SK-N-SH treated with all-trans-retinoic acid at 6 μM for 48 hours (cell line): ENCODE data around the gene SCYL1.
A peak's percentile ranks its signal among the peaks of the same experiment; 100 is the strongest.

Experiments
- ARNTL ChIP-seq: fragments of 450-650 bp; formaldehyde crosslinking; IDR thresholded peaks from 2 replicates; pipeline ENCODE4 v1.5.0; 2020; ENCODE audit warnings: low read depth, mild to moderate bottlenecking, moderate library complexity, borderline replicate concordance
- CSDC2 ChIP-seq: fragments of 250-450 bp; sonication (Bioruptor Pico); IDR thresholded peaks from 2 replicates; pipeline ENCODE4 v1.5.0; 2020; ENCODE audit warnings: mild to moderate bottlenecking, moderate library complexity
- PPARA ChIP-seq: fragments of 250-450 bp; sonication (Bioruptor Pico); IDR thresholded peaks from 2 replicates; pipeline ENCODE4 v1.5.0; 2020; ENCODE audit warnings: mild to moderate bottlenecking, borderline replicate concordance
- ZFP3 ChIP-seq: fragments of 250-450 bp; sonication (Bioruptor Pico); IDR thresholded peaks from 2 replicates; pipeline ENCODE4 v1.5.0; 2020; ENCODE audit warnings: mild to moderate bottlenecking, moderate library complexity
- TF ChIP-seq, protein P1 (sequence below): fragments of 250-450 bp; sonication (Bioruptor Pico); IDR thresholded peaks from 2 replicates; pipeline ENCODE4 v1.5.1; 2021; ENCODE audit warnings: mild to moderate bottlenecking, moderate library complexity
- TF ChIP-seq, protein P2 (sequence below): fragments of 250-450 bp; sonication (Bioruptor Pico); IDR thresholded peaks from 2 replicates; pipeline ENCODE4 v1.8.0; 2020; ENCODE audit warnings: mild to moderate bottlenecking, moderate library complexity, borderline replicate concordance

DNA sequence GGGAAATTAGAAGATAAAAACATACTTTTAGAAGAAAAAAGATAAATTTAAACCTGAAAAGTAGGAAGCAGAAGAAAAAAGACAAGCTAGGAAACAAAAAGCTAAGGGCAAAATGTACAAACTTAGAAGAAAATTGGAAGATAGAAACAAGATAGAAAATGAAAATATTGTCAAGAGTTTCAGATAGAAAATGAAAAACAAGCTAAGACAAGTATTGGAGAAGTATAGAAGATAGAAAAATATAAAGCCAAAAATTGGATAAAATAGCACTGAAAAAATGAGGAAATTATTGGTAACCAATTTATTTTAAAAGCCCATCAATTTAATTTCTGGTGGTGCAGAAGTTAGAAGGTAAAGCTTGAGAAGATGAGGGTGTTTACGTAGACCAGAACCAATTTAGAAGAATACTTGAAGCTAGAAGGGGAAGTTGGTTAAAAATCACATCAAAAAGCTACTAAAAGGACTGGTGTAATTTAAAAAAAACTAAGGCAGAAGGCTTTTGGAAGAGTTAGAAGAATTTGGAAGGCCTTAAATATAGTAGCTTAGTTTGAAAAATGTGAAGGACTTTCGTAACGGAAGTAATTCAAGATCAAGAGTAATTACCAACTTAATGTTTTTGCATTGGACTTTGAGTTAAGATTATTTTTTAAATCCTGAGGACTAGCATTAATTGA is 25.0 kb upstream of the SCYL1 start:
- TF ChIP-seq PPARA (CRISPR knock-in tag) (no peak), CSDC2 (CRISPR knock-in tag) (no peak), ARNTL (0 out of 2 replicates have a peak, but pooled peaks have one; percentile 12), ZFP3 (no peak)
- TF ChIP-seq, protein P1, sequence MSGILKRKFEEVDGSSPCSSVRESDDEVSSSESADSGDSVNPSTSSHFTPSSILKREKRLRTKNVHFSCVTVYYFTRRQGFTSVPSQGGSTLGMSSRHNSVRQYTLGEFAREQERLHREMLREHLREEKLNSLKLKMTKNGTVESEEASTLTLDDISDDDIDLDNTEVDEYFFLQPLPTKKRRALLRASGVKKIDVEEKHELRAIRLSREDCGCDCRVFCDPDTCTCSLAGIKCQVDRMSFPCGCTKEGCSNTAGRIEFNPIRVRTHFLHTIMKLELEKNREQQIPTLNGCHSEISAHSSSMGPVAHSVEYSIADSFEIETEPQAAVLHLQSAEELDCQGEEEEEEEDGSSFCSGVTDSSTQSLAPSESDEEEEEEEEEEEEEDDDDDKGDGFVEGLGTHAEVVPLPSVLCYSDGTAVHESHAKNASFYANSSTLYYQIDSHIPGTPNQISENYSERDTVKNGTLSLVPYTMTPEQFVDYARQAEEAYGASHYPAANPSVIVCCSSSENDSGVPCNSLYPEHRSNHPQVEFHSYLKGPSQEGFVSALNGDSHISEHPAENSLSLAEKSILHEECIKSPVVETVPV (CRISPR knock-in tag): peak; percentile 82
- TF ChIP-seq, protein P2, sequence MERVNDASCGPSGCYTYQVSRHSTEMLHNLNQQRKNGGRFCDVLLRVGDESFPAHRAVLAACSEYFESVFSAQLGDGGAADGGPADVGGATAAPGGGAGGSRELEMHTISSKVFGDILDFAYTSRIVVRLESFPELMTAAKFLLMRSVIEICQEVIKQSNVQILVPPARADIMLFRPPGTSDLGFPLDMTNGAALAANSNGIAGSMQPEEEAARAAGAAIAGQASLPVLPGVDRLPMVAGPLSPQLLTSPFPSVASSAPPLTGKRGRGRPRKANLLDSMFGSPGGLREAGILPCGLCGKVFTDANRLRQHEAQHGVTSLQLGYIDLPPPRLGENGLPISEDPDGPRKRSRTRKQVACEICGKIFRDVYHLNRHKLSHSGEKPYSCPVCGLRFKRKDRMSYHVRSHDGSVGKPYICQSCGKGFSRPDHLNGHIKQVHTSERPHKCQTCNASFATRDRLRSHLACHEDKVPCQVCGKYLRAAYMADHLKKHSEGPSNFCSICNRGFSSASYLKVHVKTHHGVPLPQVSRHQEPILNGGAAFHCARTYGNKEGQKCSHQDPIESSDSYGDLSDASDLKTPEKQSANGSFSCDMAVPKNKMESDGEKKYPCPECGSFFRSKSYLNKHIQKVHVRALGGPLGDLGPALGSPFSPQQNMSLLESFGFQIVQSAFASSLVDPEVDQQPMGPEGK: peak; percentile 62
